K562 (cell line): ENCODE data around the gene PMIS2. TPM values are rescaled to one million over a fixed set of nuclear protein-coding genes. Genes with fewer than 3 reads are reported as not detected.

ENCODE experiments used
- ARID3B ChIP-seq: fragments of 250-450 bp; sonication (Bioruptor Pico); IDR thresholded peaks from 2 replicates; pipeline ENCODE4 v1.4.0; 2020; ENCODE audit warnings: borderline replicate concordance
- ATF1 ChIP-seq, 2 experiments: fragments of 450-650 bp in 1 of 2; IDR thresholded peaks; 2 replicates each; pipeline ENCODE4 v1.6.1; 2016; ENCODE audit warnings: missing compliant biosample characterization in 1 of 2, missing genetic modification characterization in 1 of 2
- E2F3 ChIP-seq: fragments of 250-450 bp; sonication (Bioruptor Pico); IDR thresholded peaks from 2 replicates; pipeline ENCODE4 v1.4.0; 2020; ENCODE audit warnings: mild to moderate bottlenecking
- EZH2 ChIP-seq: IDR thresholded peaks from 2 replicates; pipeline ENCODE4 v1.6.1; 2012; ENCODE audit warnings: low read depth, mild to moderate bottlenecking, inconsistent platforms, low read length, borderline replicate concordance
- GATAD2A ChIP-seq: fragments of 450-650 bp; IDR thresholded peaks from 2 replicates; pipeline ENCODE4 v1.6.1; 2017
- HNRNPK ChIP-seq: fragments of 200-400 bp; formaldehyde crosslinking; IDR thresholded peaks from one replicate; pipeline ENCODE4 v1.6.1; 2018; ENCODE audit warnings: mild to moderate bottlenecking, low read depth, low read length; ENCODE audit not compliant: poor library complexity, severe bottlenecking
- KDM5B ChIP-seq: fragments of 200-600 bp; sonication (generic); IDR thresholded peaks from 2 replicates; pipeline ENCODE4 v1.6.1; 2012; ENCODE audit warnings: low read depth, mild to moderate bottlenecking, moderate library complexity, low read length, control low read depth, inconsistent platforms; ENCODE audit not compliant: insufficient replicate concordance
- MAFG ChIP-seq: fragments of 450-650 bp; conservative IDR thresholded peaks from 2 replicates; pipeline ENCODE4 v1.6.1; 2016; ENCODE audit warnings: missing genetic modification characterization, missing compliant biosample characterization
- MXI1 ChIP-seq: IDR thresholded peaks from 2 replicates; pipeline ENCODE4 v1.6.1; 2011; ENCODE audit warnings: low read depth, mild to moderate bottlenecking, improper control_type of control experiment, low read length
- NKRF ChIP-seq: fragments of 450-650 bp; IDR thresholded peaks from 2 replicates; pipeline ENCODE4 v1.6.1; 2016; ENCODE audit warnings: borderline replicate concordance
- NR4A1 ChIP-seq, 2 experiments: fragments of 250-450 bp in 1 of 2; fragments of 450-650 bp in 1 of 2; sonication (Bioruptor Pico) in 1 of 2; IDR thresholded peaks; 2 replicates each; pipeline versions ENCODE4 v1.4.0 to v1.6.1; 2016 to 2020; ENCODE audit warnings: mild to moderate bottlenecking in 2 of 2, missing compliant biosample characterization in 1 of 2, missing genetic modification characterization in 1 of 2, moderate library complexity in 1 of 2
- POLR3A ChIP-seq: IDR thresholded peaks from 2 replicates; pipeline ENCODE4 v1.6.1; 2011; ENCODE audit warnings: borderline replicate concordance, mild to moderate bottlenecking, moderate library complexity; ENCODE audit not compliant: insufficient read length, insufficient read depth; ENCODE audit errors: extremely low read depth
- TRIM24 ChIP-seq, 2 experiments: fragments of 450-650 bp; IDR thresholded peaks; 2 replicates each; pipeline ENCODE4 v1.6.1; 2016
- USF2 ChIP-seq: sonication (generic); formaldehyde crosslinking; IDR thresholded peaks from 2 replicates; pipeline ENCODE4 v1.5.0; 2020; ENCODE audit warnings: missing genetic modification reagents
- ZMIZ1 ChIP-seq, 2 experiments: fragments of 150-350 bp in 1 of 2; IDR thresholded peaks; 2 replicates each; pipeline ENCODE4 v1.6.1; 2012 to 2016; ENCODE audit warnings: low read depth in 2 of 2, low read length in 2 of 2, mild to moderate bottlenecking in 1 of 2, moderate library complexity in 1 of 2
- ZNF696 ChIP-seq: fragments of 250-450 bp; sonication (Bioruptor Pico); conservative IDR thresholded peaks from 2 replicates; pipeline ENCODE4 v1.4.0; 2020; ENCODE audit warnings: mild to moderate bottlenecking, moderate library complexity
- polyA plus RNA-seq, 8 experiments: library from polyadenylated mRNA; depleted of rRNA in 4 of 8; stranded (reverse) in 5 of 8; unstranded in 3 of 8; fragments of >200 nt; fragmentation: Nextera tagmentation in 2 of 8; fragmentation: Illumina TruSeq in 1 of 8; extraction: Ambion mirVana in 2 of 8; extraction: Trizol in 1 of 8; gene quantifications; 2 replicates each; pipeline versions ENCODE4 v1.2.1 to v1.2.3, GENCODE V29; 2011 to 2014; ENCODE audit warnings: inconsistent platforms in 1 of 8, missing spikeins in 1 of 8
- total RNA-seq, 7 experiments: library from RNA; depleted of rRNA in 6 of 7; stranded (reverse); fragments of >200 nt in 6 of 7; fragmentation: Illumina TruSeq in 2 of 7; extraction: Trizol in 2 of 7; gene quantifications; 2 replicates each; pipeline versions ENCODE4 v1.2.1 to v1.2.3, GENCODE V29; 2011 to 2021; ENCODE audit warnings: low replicate concordance in 1 of 7

Gene PMIS2
- total and polyA plus RNA-seq, 9 of the 15 experiments (the other 6 are each of a cell fraction or from before 2014, with no cell fraction given), result not detected

GRCh38 chr19:35628565-35629331 is 42.8 kb downstream of the PMIS2 start, which contains the start of gene RBM42 (continued):
- TF ChIP-seq ZMIZ1 (IDR thresholded peaks at IDR 0.05; ENCODE audit: low read depth in 2 of 2, low read length in 2 of 2) (no peak), ATF1 (CRISPR knock-in tag; IDR thresholded peaks at IDR 0.05) (peak; percentile 100), ATF1 (tag; IDR thresholded peaks at IDR 0.05) (peak; percentile 100), ZNF696 (no peak), NR4A1 (CRISPR knock-in tag; IDR thresholded peaks at IDR 0.05) (no peak), NR4A1 (tag; IDR thresholded peaks at IDR 0.05) (no peak), USF2 (CRISPR knock-in tag) (no peak), HNRNPK (no peak), TRIM24 (IDR thresholded peaks at IDR 0.05) (no peak), MXI1 (no peak), NKRF (peak; percentile 82), EZH2 (no peak), MAFG (tag) (no peak), POLR3A (no peak), KDM5B (peak; percentile 81), GATAD2A (peak; percentile 32; the same call in 1 of the 2 replicates), E2F3 (CRISPR knock-in tag) (no peak), ARID3B (CRISPR knock-in tag) (no peak)
